Fibroblast of skin of back (primary cell): ENCODE data around the gene AANAT.
A peak's percentile ranks its signal among the peaks of the same experiment; 100 is the strongest.

Experiments
- DNase-seq: peaks from one replicate; pipeline ENCODE4 v3.0.0-alpha.2; 2013

The AANAT gene

DNA sequence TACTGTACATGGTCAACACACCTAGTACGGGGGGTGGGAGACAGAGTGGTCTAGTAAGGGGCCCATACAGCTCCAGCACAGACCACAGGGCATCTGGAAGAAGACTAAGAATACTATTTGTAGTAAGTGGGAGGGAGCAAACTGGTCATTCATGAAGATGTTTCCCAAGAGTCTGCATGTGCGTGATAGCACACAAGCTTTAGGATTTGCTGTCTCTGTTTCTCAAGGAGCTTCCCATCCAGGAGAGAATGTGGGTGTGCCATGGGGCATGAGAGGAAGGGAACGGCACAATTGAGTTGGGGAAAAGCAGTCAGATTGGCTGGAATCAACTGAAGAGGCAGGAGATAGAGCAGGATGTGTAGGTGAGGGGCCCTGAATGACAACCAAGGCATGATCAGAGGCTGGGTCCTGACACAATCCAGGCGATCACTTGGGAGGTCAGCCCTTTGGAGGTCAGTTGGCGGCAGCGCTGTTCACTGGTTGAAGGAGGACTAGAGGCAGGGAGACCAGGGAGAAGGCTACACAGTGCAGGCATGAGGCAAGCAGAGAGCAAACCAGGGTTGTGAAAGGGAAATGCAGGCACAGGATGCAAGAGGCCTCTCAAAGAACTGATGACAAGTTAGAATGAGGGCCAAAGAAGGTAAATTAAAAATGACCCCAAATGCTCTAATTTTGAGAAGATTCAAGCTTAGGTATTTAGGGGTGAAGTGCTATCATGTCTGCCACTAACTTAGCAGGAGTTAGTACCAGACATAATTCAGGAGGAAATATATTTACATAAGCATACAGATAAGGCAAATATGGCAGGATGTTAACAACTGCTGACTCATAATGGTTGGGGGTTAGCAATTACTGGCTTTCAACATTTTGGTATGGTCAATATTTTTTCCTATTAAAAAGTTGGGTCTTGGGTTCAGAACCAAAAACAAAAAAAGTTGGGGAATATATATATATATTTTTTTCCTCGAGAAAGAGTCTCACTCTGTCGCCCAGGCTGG lies 24.8 kb upstream of the AANAT start:
- DNase-seq = peak; percentile 41

DNA sequence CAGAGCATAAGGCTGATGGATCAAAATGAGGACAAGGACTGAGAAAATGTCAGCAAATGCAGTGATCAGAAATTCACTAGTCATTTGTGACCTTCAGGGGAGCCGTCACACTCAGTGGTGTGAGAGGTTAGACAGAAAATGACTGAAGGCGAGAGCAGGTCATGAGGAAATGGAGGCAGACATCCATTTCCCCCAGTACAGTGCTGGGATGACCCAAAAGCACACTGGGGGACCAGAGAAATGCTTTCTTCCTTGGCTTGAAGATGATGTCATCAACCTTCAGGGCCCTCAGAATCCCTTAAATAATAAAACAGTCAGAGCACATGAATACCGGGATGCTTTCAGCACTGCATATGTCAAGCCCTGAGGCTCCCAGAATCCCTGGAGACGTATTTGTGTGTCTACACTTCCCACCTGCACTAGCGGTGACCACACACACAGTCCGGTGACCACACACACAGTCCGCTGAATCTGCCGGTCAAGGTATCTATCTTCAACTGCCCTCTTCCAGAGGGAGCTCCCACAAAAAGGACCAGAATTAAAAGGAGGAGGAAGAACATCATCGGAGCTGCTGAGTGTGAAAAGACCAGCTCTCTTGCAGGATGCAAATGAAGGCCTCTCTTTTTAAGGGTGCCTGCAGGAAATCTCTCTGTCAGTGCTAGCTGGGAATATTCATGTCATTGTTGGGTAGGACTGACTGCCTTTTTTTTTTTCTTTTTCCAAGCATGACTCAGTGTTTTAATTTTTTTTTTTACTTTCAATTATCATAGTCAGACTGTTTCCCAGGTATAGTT lies 22.7 kb upstream of the AANAT start:
- DNase-seq = peak; percentile 48

DNA sequence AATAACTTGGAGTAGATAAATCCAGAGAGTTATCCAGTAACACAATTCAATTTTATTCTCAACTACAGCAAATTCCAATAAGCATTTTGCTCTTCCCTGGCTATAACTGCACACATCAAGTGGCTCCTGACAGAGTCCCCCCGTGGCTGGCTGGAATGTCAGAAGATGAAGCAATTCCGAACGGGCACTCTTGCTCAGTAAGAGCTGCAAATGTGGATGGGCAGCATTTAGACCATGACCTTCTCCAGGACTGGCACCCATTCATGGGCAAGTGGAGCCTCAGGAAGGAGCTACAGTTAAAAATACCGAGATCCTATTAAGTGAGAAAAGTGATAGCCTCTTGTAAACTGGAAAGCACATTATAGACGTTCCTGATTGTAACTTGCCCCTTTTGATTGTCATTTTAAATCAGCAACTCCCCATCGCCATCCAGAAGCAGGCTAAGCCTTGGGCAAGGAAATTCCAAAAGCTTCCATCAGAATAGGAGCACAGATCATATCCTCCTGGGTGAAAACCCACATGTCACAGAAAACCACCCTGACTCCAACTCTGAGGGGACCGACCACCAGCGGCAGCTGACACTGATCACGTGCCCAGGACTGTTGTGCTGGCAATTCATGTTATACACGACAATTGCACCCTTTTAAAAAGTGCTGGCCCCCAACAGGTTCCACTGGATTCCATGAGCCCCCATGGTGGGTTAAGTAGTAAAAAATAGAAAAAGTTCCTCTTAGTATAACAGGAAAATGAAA lies 21.5 kb upstream of the AANAT start:
- no peak for DNase-seq

DNA sequence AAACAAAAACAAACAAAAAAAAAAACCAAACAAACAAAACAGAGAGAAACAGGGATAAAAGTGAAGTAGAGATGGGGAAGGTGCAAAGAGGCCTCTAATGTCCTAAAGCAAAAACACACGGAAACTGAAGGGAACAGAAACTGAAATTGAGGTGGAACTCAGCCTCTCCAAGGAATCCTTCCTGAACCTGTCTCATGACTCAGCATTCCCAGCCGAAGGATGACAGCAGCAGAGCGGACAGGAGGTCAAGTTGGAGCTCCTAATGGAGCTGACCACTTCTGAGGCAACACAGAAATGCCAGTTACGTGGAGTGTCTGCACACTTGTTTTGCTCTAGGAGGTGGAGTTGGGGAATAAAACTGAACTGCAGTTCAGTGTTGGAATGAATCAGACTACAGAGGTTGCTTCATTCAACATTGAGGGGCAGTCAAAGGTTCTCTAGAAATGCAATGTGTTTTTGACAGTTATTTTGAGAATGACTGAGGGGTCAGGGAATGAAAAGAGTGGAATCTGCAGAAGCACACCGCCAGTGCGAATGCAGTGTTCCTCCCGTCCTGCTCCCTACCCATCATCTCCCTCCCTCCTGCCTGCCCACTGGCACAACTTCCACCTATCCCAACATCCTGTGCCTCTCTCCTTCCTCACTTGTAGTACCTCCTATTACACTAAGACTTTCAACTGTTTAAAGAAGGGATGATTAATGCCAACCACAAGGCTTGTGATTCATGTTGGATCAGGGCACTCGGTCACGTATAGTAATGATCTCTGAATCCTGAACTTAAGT lies 20.8 kb upstream of the AANAT start:
- DNase-seq = peak; percentile 72

DNA sequence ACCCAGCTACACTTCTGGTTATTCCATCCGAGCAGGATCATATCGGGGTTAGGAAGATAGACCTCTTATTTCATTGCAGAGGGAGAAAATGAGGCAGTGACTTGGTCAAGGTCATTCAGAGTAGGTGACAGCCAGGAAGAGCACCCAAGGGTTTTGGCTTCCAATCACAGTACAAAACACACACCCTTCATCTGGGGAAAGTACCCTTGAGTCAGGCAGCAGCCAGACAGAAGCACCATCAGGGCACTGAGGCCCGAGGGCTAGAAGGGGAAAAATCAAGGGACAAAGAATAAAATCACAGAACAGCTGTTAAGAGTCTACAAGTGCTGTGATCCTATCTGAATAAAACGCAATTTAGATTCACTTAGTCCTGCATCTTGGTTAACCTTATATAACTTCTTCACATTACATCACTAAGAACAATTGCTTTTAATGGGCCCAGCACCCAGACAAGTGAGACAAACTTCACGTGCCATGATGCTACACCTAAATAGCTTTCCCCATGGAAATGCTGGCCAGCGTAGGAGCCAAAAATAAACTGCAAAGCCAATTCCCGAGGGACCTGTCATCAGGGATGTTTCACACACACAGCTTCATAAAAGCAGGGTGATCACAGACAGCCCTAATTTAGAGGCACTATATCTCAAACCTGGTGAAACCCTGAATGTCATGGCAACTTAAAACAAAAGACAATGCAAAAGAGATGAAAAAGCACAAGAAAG lies 19.3 kb upstream of the AANAT start:
- DNase-seq = peak; percentile 33

DNA sequence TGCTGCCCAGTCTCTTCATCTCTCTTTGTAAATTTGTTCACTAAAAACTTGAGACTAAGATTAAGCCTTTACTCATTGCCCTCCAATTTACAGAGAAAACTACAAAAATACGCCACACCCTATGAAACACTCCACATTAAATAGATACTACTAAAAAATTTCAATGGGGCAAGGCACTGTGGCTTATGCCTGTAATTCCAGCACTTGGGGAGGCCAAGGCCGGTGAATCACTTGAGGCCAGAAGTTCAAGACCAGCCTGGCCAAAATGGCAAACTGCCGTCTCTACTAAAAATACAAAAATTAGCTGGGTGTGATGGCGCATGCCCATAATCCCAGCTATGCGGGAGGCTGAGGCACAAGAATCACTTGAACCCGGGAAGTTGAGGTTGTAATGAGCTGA lies 18.3 kb upstream of the AANAT start:
- DNase-seq = no peak

DNA sequence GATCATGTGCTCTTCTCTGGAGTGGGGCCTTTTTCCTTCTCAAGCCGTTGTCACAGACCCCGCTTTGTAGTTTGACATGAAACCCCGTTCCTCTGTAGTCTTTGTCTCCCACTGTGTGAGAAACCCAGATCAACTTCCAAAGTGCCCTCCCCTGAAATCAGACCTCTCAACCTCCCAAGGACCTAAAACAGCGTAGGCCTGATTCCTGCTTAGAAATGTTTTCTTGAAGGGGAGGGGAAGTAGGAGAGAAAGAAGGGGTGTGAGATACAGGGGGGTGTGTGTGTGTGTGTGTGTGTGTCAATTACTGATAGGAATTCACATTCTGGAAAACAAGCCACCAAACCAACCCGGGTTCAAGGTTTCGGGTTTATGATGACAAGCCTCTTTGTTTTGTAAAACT lies 15.9 kb upstream of the AANAT start:
- DNase-seq = no peak

DNA sequence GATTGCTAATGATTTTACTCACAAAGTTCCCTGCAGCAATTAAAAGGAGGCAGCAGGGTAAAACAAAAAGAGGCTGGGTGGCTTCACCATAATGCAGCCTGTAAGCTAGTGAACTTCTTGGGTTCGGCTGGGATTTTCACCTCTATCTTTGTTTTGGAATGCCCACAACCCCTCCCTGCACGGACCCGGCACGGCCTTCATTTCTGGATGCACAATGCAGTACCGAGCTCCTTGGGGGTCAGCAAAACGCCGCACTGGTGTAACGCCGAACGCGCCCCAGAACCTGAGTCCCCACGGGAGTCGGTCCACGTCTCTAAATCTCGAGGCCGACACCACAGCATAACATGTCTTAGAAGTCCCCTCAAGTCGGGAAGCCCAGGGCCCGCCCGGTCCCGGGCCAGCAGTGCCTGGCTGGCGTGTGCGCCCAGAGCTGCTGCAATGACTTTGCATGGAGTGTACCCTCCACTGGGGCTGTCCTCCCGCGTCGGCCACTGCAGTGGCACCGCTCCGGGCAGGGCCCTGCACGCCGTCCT lies 15.2 kb upstream of the AANAT start:
- DNase-seq = no peak

DNA sequence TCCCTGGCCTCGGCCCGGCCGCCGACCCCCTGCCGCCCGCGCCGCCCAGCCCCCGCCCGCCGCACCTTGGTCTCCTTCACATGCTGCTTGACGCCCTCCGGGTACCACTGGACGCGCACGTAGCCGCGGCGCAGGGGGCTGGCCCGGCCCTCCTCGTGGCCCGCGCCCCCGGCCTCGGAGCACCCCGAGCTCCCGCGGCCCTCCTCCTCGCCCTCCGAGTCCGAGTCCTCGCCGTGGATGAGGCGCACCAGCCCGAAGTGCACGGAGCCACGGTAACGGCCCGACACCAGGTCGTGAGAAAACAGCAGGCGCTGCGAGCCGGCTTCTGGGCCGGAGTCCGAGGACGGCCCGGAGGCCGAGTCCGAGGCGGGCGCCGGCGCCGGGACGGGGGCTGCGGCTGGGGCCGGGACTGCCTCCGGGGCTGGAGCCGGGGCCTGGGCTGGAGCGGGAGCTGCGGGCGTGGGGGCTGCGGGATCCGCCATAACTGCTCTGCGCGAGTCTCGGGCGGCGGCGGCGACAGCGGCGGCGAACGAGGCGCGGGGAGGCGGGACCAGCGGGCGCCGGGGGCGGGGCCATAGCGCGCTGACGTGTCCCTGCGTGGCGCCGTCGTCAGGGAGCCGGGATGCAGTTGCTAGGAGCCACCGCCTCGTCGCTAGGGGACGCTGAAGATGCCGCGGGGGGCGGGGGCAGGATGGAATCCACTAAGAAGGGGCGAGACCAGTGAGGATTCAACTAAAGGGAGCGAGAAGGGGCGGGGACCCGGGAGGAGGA lies 14.6 kb upstream of the AANAT start, which contains the start of gene UBE2O:
Gene UBE2O, minus strand, starts transcription at position 493 of the 771 bp plus-strand sequence. Its CDS starts 11 bp downstream, at position 482.
- DNase-seq = peak; percentile 86

DNA sequence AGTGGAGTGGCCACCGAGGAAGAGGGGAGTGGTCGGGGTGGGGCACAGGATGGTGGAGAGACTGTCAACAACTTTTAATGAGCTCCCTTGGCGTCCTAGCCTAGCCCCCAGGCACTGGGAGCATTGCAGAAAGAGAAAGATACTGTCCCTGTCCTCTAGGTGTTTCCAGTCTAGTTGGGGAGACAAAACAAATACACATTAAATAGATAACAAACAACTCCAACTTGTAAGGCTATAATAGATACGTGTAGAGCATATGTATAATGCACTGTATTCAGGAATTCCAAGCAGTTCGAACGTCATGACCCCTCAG lies 14.0 kb upstream of the AANAT start:
- DNase-seq = no peak

DNA sequence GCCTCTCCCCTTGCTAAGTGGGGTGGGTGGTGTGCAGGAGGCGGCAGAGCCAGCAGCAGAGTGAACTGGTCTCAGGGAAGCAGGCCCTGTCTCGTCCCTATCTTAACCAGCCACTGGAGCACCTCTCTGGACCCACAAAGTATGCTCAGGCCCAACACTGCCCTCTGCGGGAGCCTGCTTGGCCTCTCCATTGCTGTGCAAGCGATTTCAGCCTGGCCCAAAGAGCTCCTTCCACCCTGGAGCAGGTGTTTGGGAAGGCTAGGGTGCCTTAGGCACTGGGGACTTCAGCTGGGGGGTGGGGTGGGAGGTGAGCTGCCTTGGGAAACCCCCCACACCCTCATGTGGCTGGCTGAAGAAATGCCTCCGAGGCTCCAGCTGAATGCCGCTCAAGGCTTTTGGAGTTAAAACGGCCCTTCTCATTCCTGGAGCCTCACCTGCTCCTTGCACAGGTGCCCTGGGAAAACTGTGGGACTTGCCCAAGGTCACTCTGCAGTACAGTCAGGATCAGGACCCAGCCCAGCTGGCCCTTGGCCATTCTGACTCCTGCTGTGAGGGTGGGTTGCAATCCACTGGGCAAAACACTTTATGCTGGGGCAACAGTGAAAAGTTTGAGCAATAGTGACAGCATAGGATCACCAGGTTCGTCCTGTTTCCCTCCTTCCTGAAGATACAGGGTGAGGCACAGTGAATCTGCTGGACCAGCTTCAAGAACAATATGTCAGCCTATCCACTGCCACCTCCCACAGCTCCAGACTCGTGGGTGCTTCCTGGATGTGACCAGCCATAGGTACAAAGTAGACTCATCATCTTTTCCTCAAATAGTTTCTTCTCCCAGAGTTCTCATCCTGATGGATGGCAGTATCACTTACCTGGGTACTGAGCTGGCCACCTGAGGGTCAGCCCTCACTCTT lies 8.6 kb upstream of the AANAT start:
- DNase-seq = peak; percentile 46

DNA sequence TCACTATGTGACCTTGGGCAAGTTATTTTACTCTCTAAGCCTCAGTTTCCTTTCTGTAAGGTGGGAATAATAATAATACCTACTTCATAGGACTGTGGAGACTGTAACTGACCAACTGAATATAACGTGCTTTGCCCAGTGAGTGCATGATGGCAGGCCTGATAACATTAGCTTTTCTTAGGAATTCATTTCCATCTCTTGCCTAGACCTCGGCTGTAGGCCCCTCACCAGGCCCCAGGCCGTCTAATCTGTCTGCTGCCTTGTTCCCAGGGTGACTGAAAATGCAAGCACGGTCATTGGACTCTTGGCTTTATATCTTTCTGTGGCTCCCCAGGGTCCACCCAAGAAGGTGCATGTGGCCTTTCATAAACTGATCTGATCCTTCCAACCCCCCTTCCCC lies 7.7 kb upstream of the AANAT start:
- DNase-seq = no peak

DNA sequence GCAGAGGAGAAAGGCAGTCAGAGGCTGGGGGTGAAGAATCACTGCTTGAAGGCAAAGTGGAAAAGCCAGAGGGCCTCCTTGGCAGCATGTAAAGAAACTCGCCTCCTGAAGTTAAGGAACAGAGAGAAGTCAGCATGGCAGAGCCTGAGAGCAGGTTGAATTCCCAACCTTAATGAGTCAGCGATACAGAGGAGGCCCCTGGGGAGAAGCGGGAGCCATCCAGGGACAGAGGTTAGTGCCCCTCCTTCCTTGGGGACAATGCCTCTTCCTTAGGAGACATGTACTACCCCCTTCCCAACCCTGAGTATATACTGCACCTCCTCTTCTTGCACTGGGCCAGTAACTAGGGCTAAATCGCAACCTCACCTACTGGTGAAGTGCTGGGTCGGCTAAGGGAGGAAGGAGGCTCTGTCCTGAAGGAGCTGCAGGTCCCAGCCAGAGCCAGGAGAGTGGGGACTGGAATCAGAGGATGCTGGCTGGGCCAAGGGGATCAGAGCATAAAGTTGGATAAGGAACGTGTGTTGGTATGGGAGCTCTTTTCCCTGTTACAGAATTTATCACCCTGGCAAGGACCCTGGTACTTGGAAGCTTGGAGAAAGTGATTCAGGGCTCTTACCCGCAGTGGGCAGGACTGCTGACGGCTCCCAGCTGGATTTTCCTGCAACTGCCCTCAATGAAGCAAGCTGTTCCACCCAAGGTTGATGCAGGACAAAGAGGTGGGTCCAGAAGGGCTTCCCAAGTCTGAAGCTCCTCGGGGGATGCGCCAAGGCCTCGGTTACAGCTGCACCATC lies 5.4 kb upstream of the AANAT start:
- no peak for DNase-seq

DNA sequence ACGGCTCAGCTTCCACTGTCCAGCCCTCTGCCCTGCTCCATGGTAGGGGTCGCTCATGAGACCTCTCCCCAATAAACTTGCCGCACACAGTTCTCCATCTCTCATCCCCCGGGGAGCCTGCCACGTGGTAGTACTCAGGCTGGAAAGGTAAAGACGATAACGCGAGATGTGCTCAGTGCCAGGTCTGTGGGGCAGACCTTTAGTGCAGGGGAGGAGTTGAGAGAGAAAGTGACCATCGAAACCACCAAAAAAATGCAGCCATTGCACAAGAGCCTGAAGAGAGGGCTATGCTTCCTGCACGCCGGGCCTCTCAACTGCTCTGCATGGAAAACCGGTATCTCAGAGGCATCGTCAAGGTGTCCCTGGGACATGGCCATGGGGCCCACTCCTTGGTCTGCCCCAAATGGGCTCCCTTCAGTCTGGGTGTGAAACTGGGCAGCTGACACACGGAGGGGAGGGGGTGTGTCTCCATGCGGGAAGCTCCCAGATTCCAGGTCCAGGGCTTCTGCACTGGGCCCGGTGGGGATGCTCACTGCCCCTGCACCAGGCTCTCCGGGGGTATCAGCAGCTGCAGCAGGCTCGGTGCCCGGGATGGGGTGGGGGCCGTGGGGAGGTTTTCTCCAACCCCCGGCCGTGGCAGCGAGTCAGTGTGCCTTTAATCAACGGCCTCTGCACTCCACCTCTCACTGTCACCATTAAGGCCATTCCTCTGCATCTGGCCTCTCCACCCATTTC lies 4.7 kb upstream of the AANAT start:
- DNase-seq = no peak

DNA sequence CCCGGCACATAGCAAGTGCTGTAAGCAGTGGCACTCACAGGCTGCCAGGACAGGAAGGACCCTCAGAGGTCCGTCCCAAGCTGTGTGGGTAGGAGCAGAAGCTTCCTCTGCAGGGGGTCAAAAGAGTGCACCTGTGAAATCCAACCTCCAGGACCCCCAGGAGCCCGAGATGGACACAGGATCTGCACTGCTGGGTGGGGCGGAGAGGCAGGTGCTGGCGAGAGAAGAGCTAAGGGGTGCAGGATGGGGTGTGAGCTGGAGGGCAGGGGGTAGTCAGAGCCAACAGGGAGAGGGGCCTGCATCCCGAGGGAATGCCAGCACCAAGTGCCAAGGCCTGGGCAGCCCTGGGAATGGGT lies 650 bp upstream of the AANAT start:
- DNase-seq = no peak

DNA sequence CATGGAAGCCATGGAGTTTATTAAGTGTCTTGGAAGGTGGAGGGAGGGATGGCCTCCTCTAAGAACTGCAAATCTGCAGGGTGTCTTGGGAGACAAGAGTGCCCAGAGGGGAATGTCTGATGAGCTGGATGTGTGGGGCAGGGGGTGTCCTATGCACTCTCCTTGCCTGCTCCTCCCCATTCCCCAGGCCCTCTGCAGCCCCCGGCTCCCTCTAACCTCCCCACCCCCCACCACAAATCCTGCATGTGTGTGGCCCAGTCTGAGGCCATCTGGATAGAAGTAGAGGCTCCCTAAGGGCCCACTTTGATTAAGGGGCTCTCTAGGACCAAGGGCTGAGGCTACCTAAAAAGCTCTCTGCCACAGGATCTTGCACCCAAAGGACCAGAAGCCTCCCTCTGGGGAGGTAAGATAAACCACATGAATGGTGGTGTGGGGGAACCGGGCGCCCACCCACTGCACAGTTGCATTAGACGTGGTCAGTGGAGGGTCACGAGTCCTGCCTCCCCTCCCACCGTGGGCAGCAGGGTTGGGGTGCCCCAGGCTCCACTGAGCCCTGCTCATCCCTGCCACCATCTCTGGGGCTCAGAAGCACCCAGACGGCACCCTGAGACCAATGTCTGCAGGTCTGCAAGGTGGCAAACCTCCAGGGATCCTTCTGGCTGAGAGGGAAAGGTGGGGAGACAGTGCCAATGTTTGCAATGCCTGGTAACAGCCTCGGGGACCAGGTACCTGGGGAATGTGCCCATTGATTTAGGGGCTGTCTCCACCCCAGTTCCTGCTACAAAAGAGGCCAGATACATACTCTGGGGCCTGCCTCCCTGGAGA lies 618 bp downstream of the AANAT start:
- no peak for DNase-seq

DNA sequence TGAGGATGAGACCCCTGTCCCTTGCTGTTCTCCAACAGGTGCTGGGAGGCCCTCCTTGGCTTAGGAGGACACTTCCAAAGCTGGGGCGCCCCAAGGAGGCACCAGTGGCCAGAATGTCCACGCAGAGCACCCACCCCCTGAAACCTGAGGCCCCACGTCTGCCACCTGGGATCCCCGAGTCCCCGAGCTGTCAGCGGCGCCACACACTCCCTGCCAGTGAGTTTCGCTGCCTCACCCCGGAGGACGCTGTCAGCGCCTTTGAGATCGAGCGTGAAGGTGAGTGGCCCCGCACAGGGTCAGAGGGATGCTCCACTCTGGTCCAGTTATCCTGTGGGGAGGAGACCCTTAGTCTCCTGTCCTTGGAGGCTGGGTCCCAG lies 1.2 kb downstream of the AANAT start:
- DNase-seq = no peak
